CD4-positive, alpha-beta T cell treated with Interleukin-6 for 4 hours (primary cell): ENCODE data around the gene KIAA0232.
A peak's percentile ranks its signal among the peaks of the same experiment; 100 is the strongest.

ENCODE experiments used
- DNase-seq: peaks from one replicate; pipeline ENCODE4 v3.0.0-alpha.2; 2020; ENCODE audit warnings: mixed read lengths

Gene KIAA0232

DNA sequence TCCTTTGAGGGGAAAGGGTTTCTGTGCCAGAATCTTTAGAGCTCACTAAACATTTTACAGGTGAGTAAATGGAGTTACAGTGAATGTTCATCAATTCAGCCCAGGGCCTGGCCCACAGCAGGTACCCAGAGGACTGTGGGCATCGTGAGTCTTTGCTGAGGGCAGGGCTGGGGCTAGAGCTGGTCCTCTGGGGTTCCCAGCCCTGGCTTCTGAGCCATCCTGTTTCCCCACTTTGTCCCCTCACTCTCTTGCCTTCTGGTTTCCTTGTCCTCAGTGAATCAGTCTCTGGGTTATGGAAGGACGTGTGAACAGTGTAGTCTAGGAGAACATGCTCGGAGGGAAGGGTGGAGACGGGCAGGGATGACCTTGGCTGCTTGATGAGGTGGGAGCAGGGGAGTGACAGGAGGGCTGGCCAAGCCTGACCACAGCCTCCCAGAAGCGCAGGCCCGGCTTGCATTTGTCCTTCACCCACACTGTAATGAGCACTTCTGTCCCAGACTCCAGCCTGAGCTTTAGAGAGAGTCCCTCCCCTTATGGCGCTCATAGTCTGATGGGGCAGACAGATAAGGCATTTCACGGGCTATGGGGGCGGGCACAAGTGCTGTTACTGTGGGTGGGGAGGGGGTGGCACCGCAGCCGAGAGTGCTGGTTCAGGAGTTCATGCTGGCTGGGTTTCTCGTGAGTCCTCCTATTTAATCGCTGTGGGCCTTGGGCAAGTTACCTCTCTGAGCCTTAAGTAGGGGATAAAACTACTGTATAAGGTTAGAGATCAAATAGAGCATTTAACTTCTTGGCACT is 144.4 kb downstream of the KIAA0232 start:
- DNase-seq: peak; percentile 83

DNA sequence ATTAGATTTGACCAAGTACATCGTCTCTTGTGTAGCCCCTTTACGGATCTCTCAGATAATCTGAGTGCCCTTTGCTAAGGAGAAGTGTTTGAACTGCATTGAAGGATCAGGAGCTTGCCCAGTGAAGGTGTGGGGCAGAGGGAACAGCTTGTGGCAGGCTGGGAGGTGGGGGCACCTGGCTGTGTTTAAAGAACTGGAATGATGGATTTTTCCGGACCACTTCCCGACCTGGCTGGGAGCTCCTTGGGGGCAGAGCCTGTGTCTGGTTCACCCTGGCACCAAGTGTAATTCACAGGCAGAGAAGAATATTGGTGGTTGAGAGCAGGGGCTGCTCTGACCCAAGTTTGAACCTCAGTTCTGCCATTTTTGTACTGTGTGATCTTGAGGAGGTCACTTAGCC is 145.6 kb downstream of the KIAA0232 start:
- DNase-seq: no peak

DNA sequence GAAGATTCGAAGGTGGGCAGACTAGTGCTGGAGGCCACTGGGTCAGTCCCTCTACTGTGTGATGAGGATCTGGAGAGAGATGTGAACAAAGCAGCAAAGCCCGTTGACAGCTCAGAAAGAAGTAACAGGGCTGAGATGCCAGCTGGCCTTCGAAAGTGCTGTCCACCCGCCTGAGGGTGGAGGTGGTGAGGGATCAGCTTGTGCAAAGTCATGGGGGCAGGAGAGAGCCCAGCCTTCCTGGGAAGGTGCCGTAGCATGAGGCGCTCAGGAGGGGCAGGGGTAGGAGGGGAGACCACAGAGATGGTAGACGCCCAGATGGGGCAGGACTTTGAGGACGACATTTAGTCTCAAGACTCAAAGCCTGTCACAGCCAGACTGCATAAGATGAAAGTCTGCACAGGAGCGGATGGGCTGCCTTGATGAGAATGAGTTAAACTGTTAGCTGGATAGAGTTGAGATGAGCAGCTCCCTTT is 146.8 kb downstream of the KIAA0232 start:
- DNase-seq: no peak

DNA sequence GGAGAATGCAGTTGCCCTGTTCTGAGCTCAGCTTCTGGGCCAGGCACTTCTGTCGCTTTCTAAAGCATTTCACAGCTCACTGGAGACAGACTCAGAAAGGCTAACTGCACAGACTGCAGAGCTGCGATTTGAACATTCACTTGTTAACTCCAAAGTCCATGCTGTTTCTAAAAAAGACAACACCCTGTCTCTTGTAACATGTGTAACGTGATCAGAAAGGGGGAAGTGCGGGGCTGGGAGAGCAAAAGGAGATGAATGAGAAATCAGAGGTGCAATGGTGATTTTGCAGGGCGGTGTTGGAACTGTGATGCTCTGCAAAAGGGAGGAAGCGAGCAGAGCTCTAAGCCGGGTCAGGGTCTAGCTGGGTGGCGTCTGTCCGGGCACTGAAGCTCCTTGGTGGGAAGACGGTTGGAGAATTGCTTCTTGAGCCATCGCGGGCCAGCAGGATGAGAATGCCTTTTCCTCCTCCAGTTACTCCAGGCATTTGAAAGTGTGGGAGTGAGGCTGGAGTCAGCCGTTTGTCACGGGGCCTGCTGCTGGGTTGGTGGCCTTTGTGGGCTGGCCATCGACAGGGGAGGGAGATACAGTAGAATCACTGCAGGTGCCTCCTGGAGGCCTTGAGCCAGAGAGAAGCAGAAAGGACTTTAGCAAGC is 147.4 kb downstream of the KIAA0232 start:
- no peak for DNase-seq

DNA sequence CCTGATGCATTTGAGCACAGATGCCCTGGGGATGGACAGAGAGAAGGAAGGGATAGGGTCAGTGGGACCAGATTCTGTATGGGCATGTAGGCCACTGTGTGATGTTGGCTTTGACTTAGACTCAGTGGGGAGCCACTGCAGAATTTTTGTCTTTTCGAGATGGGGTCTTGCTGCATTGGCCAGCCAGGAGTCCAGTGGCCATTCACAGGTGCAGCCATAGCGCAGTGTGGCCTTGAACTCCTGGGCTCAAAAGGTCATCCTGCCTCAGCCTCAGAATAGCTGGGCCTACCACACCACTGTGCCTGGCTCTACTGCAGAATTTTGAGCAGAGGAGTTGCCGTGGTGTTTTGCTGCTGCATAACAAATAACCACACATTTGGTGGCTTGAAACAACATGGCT is 149.9 kb downstream of the KIAA0232 start:
- DNase-seq: no peak

DNA sequence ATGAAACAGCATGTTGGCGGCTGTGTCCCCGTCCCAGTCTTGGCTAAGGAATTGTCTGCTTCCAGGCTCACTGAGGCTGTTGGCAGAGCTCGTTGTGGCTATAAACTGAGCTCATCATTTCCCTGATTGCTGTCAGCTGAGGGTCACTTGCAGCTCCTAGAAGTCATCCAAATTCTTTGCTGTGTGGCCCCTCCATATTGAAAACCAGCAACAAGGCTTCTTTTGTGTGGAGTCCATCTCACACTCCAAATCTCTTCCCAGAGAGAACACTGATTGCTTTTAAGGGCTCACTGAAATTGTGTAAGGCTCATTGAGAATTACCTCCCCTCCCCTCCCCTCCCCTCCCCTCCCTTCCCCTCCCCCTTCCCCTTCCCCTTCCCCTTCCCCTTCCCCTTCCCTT is 150.4 kb downstream of the KIAA0232 start:
- no peak for DNase-seq
